Mesenchymal stem cell (in vitro differentiated cells and primary cell): ENCODE data around the gene PEF1.

Source experiments
- DNase-seq: peaks from one replicate; pipeline ENCODE4 v3.0.0-alpha.2; 2013
- H2AFZ ChIP-seq: one replicate; pipeline ENCODE4 v1.6.1; 2013; ENCODE audit warnings: low read depth, mild to moderate bottlenecking, control low read depth, inconsistent platforms, low read length, moderate library complexity
- H2AK5ac ChIP-seq: 2 replicates; pipeline ENCODE4 v1.6.1; 2013; ENCODE audit warnings: low read length, moderate library complexity, mild to moderate bottlenecking, inconsistent platforms; ENCODE audit not compliant: severe bottlenecking
- H2BK120ac ChIP-seq: one replicate; pipeline ENCODE4 v1.6.1; 2013; ENCODE audit warnings: low read depth, mild to moderate bottlenecking, inconsistent platforms, low read length, moderate library complexity
- H2BK12ac ChIP-seq, 2 experiments: one replicate each; pipeline ENCODE4 v1.6.1; 2013; ENCODE audit warnings: inconsistent platforms in 2 of 2, low read length in 2 of 2, mild to moderate bottlenecking in 2 of 2, moderate library complexity in 2 of 2, control low read depth in 1 of 2
- H2BK15ac ChIP-seq: one replicate; pipeline ENCODE4 v1.6.1; 2013; ENCODE audit warnings: mild to moderate bottlenecking, low read depth, inconsistent platforms; ENCODE audit not compliant: poor library complexity, severe bottlenecking
- H2BK5ac ChIP-seq: 2 replicates; pipeline ENCODE4 v1.6.1; 2013; ENCODE audit warnings: low read depth, mild to moderate bottlenecking, low read length, control low read depth, inconsistent platforms; ENCODE audit not compliant: poor library complexity, severe bottlenecking
- H3K14ac ChIP-seq, 2 experiments: one replicate each; pipeline ENCODE4 v1.6.1; 2013; ENCODE audit warnings: inconsistent platforms in 2 of 2, low read length in 2 of 2, control low read depth in 1 of 2, mild to moderate bottlenecking in 1 of 2, moderate library complexity in 1 of 2
- H3K18ac ChIP-seq, 2 experiments: one replicate each; pipeline ENCODE4 v1.6.1; 2013; ENCODE audit warnings: inconsistent platforms in 2 of 2, low read length in 2 of 2, control low read depth in 1 of 2, low read depth in 1 of 2, mild to moderate bottlenecking in 1 of 2
- H3K23ac ChIP-seq, 2 experiments: one replicate each; pipeline ENCODE4 v1.6.1; 2013; ENCODE audit warnings: inconsistent platforms in 2 of 2, low read length in 2 of 2, mild to moderate bottlenecking in 2 of 2, moderate library complexity in 2 of 2, control low read depth in 1 of 2
- H3K27ac ChIP-seq: 2 replicates; pipeline ENCODE4 v1.5.1; 2013; ENCODE audit warnings: mild to moderate bottlenecking, moderate library complexity, low read length, control low read depth, inconsistent platforms; ENCODE audit not compliant: poor library complexity, severe bottlenecking
- H3K27me3 ChIP-seq, 2 experiments: 2 replicates each; pipeline versions ENCODE4 v1.6.1 to v1.7.0; 2013; ENCODE audit warnings: low read length in 2 of 2, mild to moderate bottlenecking in 2 of 2, moderate library complexity in 2 of 2, control low read depth in 1 of 2, inconsistent platforms in 1 of 2; ENCODE audit not compliant: control insufficient read depth in 1 of 2, insufficient read depth in 1 of 2
- H3K36me3 ChIP-seq, 2 experiments: 2 replicates each; pipeline versions ENCODE4 v1.6.1 to v1.7.0; 2013; ENCODE audit warnings: low read length in 2 of 2, control low read depth in 1 of 2, inconsistent platforms in 1 of 2, low read depth in 1 of 2, mild to moderate bottlenecking in 1 of 2; ENCODE audit not compliant: insufficient read depth in 2 of 2, control insufficient read depth in 1 of 2
- H3K4ac ChIP-seq, 2 experiments: one replicate each; pipeline ENCODE4 v1.6.1; 2013; ENCODE audit warnings: inconsistent platforms in 2 of 2, low read length in 2 of 2, mild to moderate bottlenecking in 2 of 2, moderate library complexity in 2 of 2, control low read depth in 1 of 2, low read depth in 1 of 2
- H3K4me1 ChIP-seq: 2 replicates; pipeline ENCODE4 v1.6.1; 2013; ENCODE audit warnings: low read depth, low read length, control low read depth; ENCODE audit not compliant: control insufficient read depth, insufficient read depth
- H3K4me2 ChIP-seq: 2 replicates; pipeline ENCODE4 v1.6.1; 2013; ENCODE audit warnings: low read length, mild to moderate bottlenecking, inconsistent platforms; ENCODE audit not compliant: poor library complexity, severe bottlenecking
- H3K4me3 ChIP-seq, 2 experiments: 2 replicates each; pipeline versions ENCODE4 v1.5.1 to v1.7.0; 2013; ENCODE audit warnings: low read length in 2 of 2, mild to moderate bottlenecking in 2 of 2, control low read depth in 1 of 2, low read depth in 1 of 2; ENCODE audit not compliant: insufficient read depth in 1 of 2
- H3K79me1 ChIP-seq: replicated peaks from 2 replicates; pipeline ENCODE4 v1.6.1; 2013; ENCODE audit warnings: mild to moderate bottlenecking, control low read depth, low read length, inconsistent platforms; ENCODE audit not compliant: poor library complexity, severe bottlenecking
- H3K9ac ChIP-seq: 2 replicates; pipeline ENCODE4 v1.7.0; 2013; ENCODE audit warnings: mild to moderate bottlenecking, low read length, moderate library complexity
- H3K9me3 ChIP-seq: 2 replicates; pipeline ENCODE4 v1.7.0; 2013; ENCODE audit warnings: mild to moderate bottlenecking, low read length; ENCODE audit not compliant: control insufficient read depth
- H4K8ac ChIP-seq: one replicate; pipeline ENCODE4 v1.6.1; 2013; ENCODE audit warnings: inconsistent platforms, mild to moderate bottlenecking, low read length, moderate library complexity
- H4K91ac ChIP-seq: one replicate; pipeline ENCODE4 v1.6.1; 2013; ENCODE audit warnings: mild to moderate bottlenecking, low read length, inconsistent platforms
- WGBS: methylation state at CpG from one replicate; pipeline ENCODE4 v1.1.7; 2013; ENCODE audit warnings: mixed read lengths; 5-methylcytosine and 5-hydroxymethylcytosine counted together

PEF1 gene

GRCh38 chr1:31677401-31677800 lies 32.7 kb upstream of the PEF1 start:
- WGBS: 100% methylated on average over 1 of the region's 3 CpGs
- H3K9me3 ChIP-seq: no peaks in the 10 kb centered on the region

GRCh38 chr1:31675756-31676155 lies 31.1 kb upstream of the PEF1 start:
- no peak overlapping the region for H3K23ac ChIP-seq

More at GRCh38 chr1:31677401-31677800, 32.7 kb upstream of the PEF1 start:
- Histone ChIP-seq H3K4me2 (no peak overlapping the region), H3K14ac (no peak overlapping the region), H2BK120ac (no peak overlapping the region), H2AFZ (no peak overlapping the region), H2BK15ac (no peak overlapping the region), H3K27me3 (no peaks in the 10 kb centered on the region), H3K27ac (no peak overlapping the region), H3K9ac (no peak overlapping the region), H4K8ac (no peak overlapping the region), H3K4ac (no peak overlapping the region), H3K36me3 (peaks cover 37 to 82% of the 10 kb centered on the region in 2 experiments), H3K79me1 (no peaks in the 10 kb centered on the region), H3K4me3 (no peak overlapping the region), H2BK12ac (no peak overlapping the region), H2BK5ac (no peak overlapping the region), H3K23ac (no peak overlapping the region), H2AK5ac (no peak overlapping the region), H3K18ac (no peak overlapping the region), H3K4me1 (peaks cover 22% of the 10 kb centered on the region), H4K91ac (no peak overlapping the region)
- no peak for DNase-seq

GRCh38 chr1:31675161-31675560 lies 30.5 kb upstream of the PEF1 start:
- no peak overlapping the region for H4K91ac ChIP-seq
- H2AK5ac ChIP-seq: no peak overlapping the region
- H2BK12ac ChIP-seq: no peak overlapping the region
- no peak overlapping the region for H3K23ac ChIP-seq
- no peaks in the 10 kb centered on the region for H3K27me3 ChIP-seq
- no peak overlapping the region for H3K9ac ChIP-seq
- no peak overlapping the region for H3K4me2 ChIP-seq
- H3K4ac ChIP-seq: no peak overlapping the region
- no peaks in the 10 kb centered on the region for H3K79me1 ChIP-seq
- H2BK15ac ChIP-seq: no peak overlapping the region
- H2BK5ac ChIP-seq: no peak overlapping the region
- H3K27ac ChIP-seq: no peak overlapping the region
- H3K4me3 ChIP-seq: no peak overlapping the region
- H3K14ac ChIP-seq: no peak overlapping the region
- H2AFZ ChIP-seq: no peak overlapping the region
- H3K18ac ChIP-seq: no peak overlapping the region
- H4K8ac ChIP-seq: no peak overlapping the region
- DNase-seq: no peak
- no peak overlapping the region for H2BK120ac ChIP-seq
- H3K9me3 ChIP-seq: no peaks in the 10 kb centered on the region
- peaks cover 11% of the 10 kb centered on the region for H3K4me1 ChIP-seq
- H3K36me3 ChIP-seq: peaks cover 32 to 80% of the 10 kb centered on the region in 2 experiments
- 77% methylated on average over 7 of the region's 7 CpGs for WGBS

More at GRCh38 chr1:31675756-31676155, 31.1 kb upstream of the PEF1 start:
- H2BK15ac ChIP-seq: no peak overlapping the region
- H2BK12ac ChIP-seq: no peak overlapping the region
- H2BK120ac ChIP-seq: no peak overlapping the region
- H3K4me1 ChIP-seq: peaks cover 14% of the 10 kb centered on the region
- H2AK5ac ChIP-seq: no peak overlapping the region
- no peak overlapping the region for H4K91ac ChIP-seq
- H3K4me3 ChIP-seq: no peak overlapping the region
- no peak overlapping the region for H4K8ac ChIP-seq
- no peaks in the 10 kb centered on the region for H3K27me3 ChIP-seq
- no peak overlapping the region for H2AFZ ChIP-seq
- H3K27ac ChIP-seq: no peak overlapping the region
- no peak overlapping the region for H3K4ac ChIP-seq
- no peak for DNase-seq
- H3K9ac ChIP-seq: no peak overlapping the region
- 92% methylated on average over 14 of the region's 14 CpGs for WGBS
- H3K9me3 ChIP-seq: no peaks in the 10 kb centered on the region
- no peak overlapping the region for H2BK5ac ChIP-seq
- no peaks in the 10 kb centered on the region for H3K79me1 ChIP-seq
- H3K14ac ChIP-seq: no peak overlapping the region
- peaks cover 35 to 81% of the 10 kb centered on the region in 2 experiments for H3K36me3 ChIP-seq
- no peak overlapping the region for H3K18ac ChIP-seq
- H3K4me2 ChIP-seq: no peak overlapping the region

- H2BK15ac ChIP-seq: no peak overlapping the region
- H3K4me1 ChIP-seq: peaks cover 17% of the 10 kb centered on the region
Measured at GRCh38 chr1:31674626-31675025, 29.9 kb upstream of the PEF1 start.

More at GRCh38 chr1:31674626-31675025, 29.9 kb upstream of the PEF1 start:
- H3K14ac ChIP-seq: no peak overlapping the region
- no peaks in the 10 kb centered on the region for H3K9me3 ChIP-seq
- no peak overlapping the region for H3K4me2 ChIP-seq
- no peak overlapping the region for H2AFZ ChIP-seq
- no peak overlapping the region for H4K91ac ChIP-seq
- H3K27ac ChIP-seq: no peak overlapping the region
- no peak overlapping the region for H2AK5ac ChIP-seq
- H2BK120ac ChIP-seq: no peak overlapping the region
- H3K36me3 ChIP-seq: peaks cover 29 to 75% of the 10 kb centered on the region in 2 experiments
- 79% methylated on average over 8 of the region's 8 CpGs for WGBS
- H3K4ac ChIP-seq: no peak overlapping the region
- H2BK12ac ChIP-seq: no peak overlapping the region
- H3K9ac ChIP-seq: no peak overlapping the region
- H3K18ac ChIP-seq: no peak overlapping the region
- H3K27me3 ChIP-seq: no peaks in the 10 kb centered on the region
- H2BK5ac ChIP-seq: no peak overlapping the region
- no peaks in the 10 kb centered on the region for H3K79me1 ChIP-seq
- no peak for DNase-seq
- no peak overlapping the region for H4K8ac ChIP-seq
- no peak overlapping the region for H3K23ac ChIP-seq
- H3K4me3 ChIP-seq: no peak overlapping the region
